GM21717 (cell line): Measurements from ENCODE around the gene RAN.
"Not testable (repeated sequence)": the region's sequence is repeated elsewhere in the genome, so short reads cannot be mapped to it uniquely, and the experiment has no call there.

Experiments used
- ATAC-seq: cut with Tn5 transposase; IDR thresholded peaks from one replicate; pipeline ENCODE4 v1.9.1; 2021; ENCODE audit warnings: mild to moderate bottlenecking, moderate library complexity; ENCODE audit not compliant: unreplicated experiment

The RAN gene

DNA sequence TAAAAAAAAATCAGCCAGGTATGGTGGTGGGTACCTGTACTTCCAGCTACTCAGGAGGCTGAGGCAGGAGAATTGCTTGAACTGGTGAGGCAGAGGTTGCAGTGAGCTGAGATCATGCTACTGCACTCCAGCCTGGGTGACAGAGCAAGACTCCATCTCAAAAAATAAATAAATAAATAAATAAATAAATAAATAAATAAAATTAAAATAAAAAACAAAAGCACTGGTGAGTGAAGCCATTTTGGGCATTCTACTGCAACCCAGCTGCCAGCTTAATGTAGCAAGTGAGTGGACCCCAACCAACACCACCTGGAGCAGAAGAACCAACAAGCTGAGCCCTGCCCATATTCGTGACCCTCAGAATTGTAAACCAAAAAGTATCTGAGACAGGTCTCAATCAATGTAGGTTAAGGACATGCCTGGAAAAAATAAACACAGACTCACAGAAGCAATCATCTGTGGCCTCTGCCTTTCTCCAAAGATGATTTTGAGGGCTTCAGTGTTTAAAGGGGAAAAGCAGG, 23.0 kb upstream of the RAN start:
- ATAC-seq: not testable (repeated sequence)

DNA sequence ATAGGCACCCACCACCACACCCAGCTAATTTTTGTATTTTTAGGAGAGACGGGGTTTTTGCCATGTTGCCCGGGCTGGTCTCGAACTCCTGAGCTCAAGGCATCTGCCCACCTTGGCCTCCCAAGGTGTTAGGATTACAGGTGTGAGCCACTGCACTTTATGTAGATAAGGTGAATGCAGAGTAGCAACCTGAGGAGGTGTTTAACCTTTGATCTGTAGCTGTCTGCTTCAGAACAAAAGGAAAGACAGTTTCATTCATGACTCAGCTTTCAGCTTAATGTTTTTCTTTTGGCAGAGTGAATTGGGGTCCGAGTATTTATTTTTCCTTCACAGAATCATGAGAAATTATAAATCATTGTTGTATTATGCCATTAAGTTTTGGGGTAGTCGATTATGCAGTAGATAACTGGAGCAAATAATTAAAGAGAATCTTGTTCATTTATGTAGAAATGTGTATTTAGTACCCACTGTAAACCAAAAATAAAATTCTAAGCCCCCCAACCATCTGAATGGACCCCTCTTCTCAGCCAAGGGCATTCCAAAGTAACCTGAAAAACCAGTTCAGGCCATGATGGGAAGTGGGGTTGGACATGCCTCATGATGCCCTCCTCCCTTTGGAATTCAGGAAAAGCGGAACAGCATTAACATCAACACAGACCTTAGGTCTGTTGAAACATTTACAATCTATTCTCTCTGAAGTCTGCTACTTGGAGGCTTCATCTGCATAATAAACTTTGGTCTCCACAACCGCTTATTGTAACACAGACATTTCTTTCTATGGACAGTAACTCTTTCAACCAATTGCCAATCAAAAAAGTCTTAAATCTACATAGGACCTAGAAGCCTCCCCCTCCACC, 22.1 kb upstream of the RAN start:
- no peak for ATAC-seq

DNA sequence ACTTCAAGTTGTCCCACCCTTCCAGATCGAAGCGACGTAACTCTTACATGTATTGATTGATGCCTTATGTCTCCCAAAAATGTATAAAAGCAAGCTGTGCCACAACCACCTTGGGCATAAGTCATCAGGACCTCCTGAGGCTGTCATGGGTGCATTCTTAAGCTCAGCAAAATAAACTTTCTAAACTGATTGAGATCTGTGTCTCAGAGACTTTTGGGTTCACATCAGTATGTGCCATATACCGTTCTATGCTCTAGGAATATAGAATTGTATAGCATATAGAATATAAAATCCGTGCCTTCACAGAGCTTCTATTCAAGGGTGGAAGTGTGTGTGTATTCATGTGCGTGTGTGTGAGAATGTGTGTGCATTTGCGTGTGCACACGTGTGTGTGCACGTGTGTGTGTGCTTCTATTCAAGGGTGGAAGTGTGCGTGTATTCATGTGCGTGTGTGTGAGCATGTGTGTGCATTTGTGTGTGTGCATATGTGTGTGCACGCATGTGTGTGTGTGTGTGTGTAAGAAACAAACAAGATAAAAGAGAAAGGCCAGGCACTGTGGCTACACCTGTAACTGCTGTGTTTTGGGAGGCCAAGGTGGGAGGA, 21.3 kb upstream of the RAN start:
- ATAC-seq: no peak

DNA sequence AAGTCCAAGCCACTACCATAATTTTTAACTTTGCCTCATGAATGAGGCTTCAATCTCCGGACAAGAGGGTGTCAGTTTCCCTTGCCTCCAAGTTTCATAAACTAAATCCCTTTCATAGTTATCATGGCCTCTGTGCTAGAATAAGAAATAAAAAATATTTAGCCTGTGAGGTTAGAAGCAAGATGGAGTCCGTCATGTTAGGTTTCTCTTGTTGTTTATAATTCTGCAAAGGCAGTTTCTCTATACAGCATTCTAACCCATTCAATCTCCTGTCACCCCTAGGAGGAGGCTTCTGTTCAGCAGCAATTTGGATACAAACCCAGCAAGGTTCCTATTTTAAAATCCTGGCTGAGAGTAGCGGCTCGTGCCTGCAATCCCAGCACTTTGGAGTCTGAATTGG, 15.8 kb upstream of the RAN start:
- no peak for ATAC-seq

DNA sequence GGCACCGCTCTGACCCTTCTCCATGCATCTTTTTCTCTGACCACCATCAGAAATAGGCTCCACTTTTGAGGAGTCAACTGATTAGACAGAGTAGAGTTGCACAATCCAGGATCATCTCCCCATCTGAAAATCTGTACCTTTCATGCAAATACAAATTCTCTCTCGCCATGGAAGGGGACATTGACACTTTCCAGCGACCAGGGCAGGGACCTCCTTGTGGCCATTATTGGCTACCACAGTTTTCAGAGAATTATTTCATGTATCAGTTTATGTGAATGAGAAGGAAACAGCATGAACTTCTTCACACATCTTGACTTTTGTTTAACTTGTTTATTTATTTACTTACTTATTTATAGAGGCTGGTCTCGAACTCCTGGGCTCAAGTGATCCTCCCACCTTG, 13.8 kb upstream of the RAN start:
- ATAC-seq: no peak

DNA sequence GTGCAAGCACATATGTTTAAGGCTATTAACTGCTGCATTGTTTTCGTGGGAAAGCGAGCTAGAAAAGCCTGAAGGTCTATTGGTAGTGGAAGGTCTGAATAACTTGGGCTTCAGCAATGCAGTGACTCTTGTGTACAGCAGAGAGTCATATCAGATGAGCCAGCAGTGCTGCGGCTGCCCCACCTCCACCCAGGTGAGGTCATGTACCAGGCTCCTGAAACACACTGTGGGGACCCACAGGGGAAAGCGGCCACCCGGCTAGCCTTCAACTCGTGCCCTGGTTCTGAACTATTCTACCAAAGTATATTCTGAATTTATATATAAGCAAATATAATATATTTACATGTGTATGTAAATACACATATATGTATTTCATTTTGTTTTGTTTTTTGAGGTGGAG, 12.7 kb upstream of the RAN start:
- no peak for ATAC-seq

DNA sequence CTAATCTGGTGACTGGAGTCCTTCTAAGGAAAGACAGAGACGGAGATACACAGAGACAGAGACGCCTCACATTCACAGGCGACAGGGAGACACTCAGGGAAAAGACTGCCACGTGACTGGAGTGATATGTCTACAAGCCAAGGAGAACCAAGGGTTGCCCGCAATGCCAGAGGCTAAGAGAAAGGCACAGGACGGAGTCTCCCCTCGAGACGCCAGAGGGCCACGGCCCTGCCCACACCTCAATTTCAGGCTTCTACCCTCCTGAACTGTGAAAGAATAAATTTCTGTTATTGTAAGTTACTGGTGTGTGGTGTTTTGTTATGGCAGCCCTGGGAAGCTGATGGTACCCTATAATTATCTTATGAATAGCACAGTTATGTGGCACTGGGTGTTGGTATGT, 11.6 kb upstream of the RAN start:
- no peak for ATAC-seq

DNA sequence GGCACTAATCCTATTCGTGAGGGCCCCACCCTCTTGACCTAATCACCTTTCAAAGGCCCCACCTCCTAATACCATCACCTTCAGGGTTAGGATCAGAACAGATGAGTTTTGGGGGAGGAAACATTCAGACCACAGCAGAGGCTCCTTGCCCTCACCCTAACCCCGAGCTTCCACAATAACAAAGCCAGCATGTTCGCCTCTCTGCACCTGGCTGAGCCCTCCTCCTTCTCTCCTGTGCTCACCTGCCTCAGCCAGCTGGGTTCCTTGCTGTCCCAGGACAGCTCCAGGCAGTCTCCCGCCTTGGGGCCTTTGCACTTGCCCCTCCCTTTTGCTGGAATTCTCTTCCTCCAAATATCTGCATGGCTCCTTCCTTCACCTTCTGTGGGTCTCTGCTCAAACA, 9.7 kb upstream of the RAN start:
- no peak for ATAC-seq

DNA sequence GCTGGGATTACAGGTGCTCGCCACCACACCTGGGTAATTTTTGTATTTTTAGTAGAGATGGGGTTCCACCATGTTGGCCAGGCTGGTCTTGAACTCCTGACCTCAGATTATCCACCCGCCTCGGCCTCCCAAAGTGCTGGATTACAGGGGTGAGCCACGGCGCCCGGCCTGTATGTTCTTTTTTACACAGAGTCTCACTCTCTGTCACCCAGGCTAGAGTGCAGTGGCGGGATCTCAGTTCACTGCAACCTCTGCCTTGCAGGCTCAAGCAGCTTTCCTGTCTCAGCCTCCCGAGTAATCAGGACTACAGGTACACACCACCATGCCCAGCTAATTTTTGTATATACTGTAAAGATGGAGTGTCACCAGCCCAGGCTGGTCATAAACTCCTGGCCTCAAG, 9.1 kb upstream of the RAN start:
- ATAC-seq: not testable (repeated sequence)

DNA sequence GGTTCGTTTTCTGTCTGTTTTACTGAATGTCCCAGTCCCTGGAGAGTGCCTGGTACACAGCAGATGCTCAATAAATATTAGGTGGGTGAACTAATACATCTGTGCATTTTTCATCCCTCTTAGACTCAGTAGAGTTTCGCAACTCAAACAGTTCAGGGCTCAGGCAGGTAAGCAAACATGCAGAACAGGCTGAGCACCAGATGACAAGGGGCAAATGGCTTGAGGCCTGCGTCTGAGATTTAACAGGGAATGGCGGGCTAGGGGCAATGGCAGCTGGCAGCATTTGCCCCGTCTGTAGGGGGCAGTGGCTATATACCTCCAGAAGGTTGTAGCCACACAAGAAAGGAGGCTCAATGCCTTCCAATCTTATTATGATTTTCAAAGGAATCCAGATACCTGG, 8.6 kb upstream of the RAN start:
- ATAC-seq: no peak

DNA sequence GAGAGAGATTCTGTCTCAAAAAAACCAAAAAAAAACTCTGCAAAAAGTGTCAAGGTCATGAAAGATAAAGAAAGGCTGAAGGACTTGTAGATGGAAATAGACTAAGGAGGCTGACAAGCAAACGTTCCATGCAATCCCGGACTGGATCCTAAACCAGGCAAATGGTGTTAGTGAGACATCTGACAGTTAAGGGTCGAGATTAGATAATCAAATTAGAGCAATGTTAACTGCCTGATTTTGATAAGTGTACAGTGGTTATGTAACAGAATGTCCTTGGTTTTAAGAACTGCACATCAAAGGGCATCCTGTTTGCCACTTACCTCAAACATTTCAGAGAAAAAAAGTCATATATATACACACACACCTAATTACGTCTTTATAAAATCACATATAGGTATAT, 3.5 kb upstream of the RAN start:
- ATAC-seq: no peak

DNA sequence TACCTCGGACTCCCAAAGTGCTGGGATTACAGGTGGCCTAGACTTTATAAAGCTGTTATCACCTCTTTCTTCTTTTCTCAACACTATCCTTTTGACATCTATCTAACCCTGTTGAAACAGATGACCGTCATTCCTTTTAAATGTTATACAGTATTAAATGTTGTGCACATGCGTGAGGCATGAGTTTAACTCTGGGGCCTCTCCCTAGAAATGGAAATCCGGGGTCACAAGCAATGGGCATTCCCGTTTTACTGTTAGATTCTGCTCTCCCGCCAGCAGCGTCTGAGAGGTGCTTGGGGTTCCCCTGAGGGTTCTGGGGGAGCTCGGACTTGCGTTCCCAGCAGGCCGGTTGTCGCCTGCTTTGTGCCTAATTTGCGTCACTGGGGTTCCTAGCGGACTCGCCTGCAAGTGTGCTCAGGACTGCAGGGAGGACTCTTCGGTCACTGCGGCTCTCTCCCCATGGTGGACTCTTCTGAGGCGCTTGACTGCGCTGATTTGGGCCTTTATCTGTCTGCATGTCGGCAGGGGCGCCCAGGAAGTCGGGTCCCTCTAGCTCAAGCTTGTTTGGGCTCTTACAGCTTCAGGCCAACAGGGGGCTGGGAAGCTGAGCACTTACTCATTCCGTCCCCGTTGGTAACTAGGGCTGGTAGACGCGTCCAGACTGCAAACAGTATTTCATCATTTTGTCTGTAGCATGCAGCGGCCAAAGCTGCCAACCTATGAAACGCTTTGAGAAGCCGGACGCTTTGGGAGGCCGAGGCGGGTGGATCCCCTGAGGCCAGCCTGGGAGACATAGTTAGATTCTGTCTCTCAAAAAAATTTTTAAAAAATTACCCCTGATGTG, 1.2 kb upstream of the RAN start:
- peak; percentile 69 for ATAC-seq

DNA sequence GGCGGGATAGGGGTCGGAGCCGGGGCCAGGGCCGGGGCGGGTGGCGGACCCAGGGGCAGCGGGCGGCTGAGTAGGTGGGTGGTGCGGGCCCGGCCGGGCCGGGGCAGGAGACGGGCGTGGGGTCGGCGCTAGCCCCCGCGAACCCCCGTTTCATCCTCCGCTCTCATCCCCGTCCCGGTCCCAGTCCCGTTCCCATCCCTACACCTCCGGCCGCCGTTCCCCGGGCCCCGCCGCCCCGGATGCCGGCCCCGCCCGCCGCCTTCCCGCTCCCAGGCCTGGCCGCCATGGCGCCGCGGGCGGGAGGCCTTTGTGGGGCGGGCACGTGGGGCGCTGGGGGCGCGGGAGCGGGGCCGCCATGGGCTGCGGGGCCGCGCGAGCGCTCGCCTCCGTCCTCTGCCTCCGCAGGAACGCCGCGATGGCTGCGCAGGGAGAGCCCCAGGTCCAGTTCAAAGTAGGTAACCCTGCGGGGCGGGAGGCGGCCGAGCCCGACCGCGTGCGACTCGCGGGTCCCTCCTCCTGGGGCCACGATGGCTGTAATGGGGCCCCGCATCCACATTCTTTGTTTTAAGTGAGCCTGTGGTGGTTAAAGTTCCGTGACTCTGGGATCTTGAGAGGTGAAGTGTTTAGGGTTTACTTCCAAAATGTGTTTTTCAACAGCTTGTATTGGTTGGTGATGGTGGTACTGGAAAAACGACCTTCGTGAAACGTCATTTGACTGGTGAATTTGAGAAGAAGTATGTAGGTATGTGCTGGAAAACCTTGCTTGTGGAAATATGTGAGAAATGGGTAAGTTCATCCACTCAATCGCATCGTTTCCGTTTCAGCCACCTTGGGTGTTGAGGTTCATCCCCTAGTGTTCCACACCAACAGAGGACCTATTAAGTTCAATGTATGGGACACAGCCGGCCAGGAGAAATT, 572 bp downstream of the RAN start:
- ATAC-seq: peak; percentile 24

DNA sequence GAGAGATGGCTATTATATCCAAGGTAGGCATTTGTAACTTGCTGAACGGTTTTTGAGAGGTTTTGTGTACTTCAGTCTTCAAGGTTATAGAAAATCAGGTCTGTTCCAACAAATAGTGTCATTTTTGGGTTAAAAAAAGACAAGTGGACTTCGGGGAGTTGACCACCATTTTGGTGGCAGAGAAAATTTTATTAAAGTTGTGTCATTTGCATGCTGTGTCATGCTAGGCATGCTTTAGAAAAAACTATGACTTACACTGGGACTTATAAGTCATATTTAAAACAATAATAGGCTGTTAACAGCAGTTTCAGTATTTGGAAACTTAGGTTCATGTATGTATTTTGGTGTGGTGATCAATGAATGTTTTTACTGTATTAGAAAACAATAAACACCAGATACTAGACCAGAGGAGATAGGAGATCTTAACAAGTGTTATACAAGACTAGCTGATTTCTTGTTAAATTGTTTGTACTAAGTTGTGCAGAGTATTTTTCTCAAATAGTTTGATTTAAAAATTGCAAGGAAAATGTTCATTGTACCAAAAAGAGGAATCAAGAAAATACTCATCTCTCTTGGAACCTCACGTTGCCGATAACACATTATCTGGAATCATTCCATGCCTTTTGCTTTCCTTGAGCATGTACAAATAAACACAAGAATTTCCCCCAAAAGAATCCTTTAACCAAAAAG, 1.4 kb downstream of the RAN start:
- no peak for ATAC-seq

DNA sequence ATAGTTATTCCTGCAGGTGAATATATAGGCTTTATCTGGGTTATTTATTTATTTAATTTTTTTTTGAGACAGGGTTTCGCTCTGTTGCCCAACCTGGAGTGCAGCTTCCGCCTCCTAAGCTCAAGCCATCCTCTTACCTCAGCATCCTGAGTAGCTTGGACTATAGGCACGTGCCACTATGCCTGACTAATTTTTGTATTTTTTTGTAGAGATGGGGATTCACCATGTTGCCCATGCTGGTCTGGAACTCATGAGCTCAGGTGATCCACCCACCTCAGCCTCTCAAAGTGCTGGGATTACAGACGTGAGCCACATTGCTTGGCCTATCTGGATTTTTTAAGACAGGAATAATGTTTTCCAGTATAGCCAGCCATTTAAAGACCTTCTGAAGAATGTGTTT, 2.0 kb downstream of the RAN start:
- ATAC-seq: no peak

DNA sequence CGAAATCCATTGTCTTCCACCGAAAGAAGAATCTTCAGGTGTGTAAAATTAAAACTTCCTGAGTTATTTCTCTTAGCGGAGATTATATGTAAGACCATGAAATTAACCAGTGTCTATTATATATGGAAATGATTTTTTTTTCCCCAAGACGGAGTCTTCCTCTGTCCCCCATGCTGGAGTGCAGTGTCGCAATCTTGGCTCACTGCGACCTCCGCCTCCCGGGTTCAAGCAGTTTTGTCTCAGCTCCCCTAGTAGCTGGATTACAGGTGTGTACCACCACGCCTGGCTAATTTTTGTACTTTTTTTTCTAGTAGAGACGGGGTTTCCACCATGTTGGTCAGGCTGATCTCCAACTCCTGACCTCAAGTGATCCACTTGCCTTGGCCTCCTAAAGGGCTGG, 2.8 kb downstream of the RAN start:
- ATAC-seq: no peak

DNA sequence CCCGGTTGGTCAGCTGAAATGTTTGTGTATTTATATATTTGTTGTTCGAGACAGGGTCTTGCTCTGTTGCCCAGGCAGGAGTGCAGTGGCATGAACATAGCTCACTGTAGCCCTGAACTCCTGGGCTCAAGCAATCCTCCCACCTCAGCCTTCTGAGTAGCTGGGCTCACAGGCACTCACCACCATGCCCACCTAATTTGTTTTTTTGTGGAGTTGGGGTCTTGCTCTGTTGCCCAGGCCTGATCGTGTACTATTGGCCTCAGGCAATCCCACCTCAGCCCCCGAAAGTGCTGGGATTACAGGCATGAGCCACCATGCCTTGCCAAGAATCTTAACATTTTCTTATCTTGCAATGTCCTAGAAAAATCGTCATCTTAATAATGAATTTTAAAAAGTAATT, 3.3 kb downstream of the RAN start:
- no peak for ATAC-seq

DNA sequence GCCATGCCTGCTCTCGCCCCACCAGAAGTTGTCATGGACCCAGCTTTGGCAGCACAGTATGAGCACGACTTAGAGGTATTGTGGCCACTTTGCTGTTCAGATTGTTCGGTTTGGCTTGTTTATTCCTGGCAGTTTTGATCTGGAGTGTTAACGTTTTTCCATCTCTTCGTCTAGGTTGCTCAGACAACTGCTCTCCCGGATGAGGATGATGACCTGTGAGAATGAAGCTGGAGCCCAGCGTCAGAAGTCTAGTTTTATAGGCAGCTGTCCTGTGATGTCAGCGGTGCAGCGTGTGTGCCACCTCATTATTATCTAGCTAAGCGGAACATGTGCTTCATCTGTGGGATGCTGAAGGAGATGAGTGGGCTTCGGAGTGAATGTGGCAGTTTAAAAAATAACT, 3.8 kb downstream of the RAN start:
- not testable (repeated sequence) for ATAC-seq

DNA sequence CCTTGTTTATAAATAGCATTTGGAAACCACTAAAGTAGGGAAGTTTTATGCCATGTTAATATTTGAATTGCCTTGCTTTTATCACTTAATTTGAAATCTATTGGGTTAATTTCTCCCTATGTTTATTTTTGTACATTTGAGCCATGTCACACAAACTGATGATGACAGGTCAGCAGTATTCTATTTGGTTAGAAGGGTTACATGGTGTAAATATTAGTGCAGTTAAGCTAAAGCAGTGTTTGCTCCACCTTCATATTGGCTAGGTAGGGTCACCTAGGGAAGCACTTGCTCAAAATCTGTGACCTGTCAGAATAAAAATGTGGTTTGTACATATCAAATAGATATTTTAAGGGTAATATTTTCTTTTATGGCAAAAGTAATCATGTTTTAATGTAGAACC, 4.4 kb downstream of the RAN start:
- ATAC-seq: no peak

DNA sequence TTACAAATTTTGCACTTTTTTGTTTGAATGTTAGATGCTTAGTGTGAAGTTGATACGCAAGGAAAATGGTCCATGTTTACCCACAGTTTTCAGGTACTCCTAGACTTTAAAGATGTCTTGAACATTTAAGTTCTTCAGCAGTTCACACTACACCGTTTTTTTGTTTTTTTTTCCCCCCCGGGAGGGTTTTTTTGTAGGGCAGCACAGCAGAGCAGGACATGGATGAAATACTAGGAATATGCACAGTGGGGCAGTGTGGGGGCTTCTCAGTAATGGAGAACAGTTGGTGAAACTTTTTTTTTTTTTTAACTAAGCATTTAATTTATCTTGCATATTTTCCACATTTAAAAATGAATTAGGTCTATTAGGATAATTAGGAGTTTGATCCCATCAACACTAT, 4.9 kb downstream of the RAN start:
- ATAC-seq: no peak
